Measurements from ENCODE around the gene MSH6. TPM values are rescaled to one million over a fixed set of nuclear protein-coding genes. Genes with fewer than 3 reads are reported as not detected.
A peak's percentile ranks its signal among the peaks of the same experiment; 100 is the strongest.

The MSH6 gene
- total and polyA plus RNA-seq, 11 donors, result 5.3 to 40.7 (median 22.5) TPM

DNA sequence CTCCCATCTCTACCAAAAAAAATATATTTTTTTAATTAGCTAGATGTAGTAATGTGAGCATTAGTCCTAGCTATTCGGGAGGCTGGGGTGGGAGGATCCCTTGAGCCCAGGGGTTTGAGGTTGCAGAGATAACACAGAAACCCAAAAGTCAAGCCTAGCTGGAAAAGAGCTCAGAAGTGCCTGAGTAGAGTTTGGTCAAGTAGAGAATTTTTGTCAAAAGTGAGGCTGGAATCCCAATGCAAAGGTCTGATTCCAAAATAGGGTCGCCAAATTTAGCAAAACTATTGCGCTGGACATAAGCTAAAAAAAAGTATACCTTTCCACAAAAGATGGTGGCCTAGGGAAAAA lies 15.5 kb upstream of the MSH6 start:
- H3K27ac ChIP-seq, result no peak overlapping the region
- peaks cover 0 to 10% (median 0%) of the 10 kb centered on the region in 9 donors for H3K27me3 ChIP-seq
- TF ChIP-seq POLR2A (IDR thresholded peaks at IDR 0.05), result no peak
- TF ChIP-seq, protein P1, sequence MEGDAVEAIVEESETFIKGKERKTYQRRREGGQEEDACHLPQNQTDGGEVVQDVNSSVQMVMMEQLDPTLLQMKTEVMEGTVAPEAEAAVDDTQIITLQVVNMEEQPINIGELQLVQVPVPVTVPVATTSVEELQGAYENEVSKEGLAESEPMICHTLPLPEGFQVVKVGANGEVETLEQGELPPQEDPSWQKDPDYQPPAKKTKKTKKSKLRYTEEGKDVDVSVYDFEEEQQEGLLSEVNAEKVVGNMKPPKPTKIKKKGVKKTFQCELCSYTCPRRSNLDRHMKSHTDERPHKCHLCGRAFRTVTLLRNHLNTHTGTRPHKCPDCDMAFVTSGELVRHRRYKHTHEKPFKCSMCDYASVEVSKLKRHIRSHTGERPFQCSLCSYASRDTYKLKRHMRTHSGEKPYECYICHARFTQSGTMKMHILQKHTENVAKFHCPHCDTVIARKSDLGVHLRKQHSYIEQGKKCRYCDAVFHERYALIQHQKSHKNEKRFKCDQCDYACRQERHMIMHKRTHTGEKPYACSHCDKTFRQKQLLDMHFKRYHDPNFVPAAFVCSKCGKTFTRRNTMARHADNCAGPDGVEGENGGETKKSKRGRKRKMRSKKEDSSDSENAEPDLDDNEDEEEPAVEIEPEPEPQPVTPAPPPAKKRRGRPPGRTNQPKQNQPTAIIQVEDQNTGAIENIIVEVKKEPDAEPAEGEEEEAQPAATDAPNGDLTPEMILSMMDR (IDR thresholded peaks at IDR 0.05), result no peak
- H3K36me3 ChIP-seq, result no peaks in the 10 kb centered on the region
- ATAC-seq (no peak), DNase-seq (no peak)
- WGBS, 4 donors, result 48 to 53% (median 49%) methylated on average over 3 of the region's 3 CpGs
- intact Hi-C loops (cut with DNase I), result loop anchor here in 7 of 10 donors (2.0 to 10.0 kb wide), 8 partner anchors 243 to 433 kb away; no protein-coding TSS in a partner anchor
- peaks cover 0 to 7% (median 0%) of the 10 kb centered on the region in 12 donors for H3K9me3 ChIP-seq
- no peak overlapping the region for H3K4me3 ChIP-seq
- H3K4me1 ChIP-seq, result peaks cover 0 to 7% (median 0%) of the 10 kb centered on the region in 12 donors

DNA sequence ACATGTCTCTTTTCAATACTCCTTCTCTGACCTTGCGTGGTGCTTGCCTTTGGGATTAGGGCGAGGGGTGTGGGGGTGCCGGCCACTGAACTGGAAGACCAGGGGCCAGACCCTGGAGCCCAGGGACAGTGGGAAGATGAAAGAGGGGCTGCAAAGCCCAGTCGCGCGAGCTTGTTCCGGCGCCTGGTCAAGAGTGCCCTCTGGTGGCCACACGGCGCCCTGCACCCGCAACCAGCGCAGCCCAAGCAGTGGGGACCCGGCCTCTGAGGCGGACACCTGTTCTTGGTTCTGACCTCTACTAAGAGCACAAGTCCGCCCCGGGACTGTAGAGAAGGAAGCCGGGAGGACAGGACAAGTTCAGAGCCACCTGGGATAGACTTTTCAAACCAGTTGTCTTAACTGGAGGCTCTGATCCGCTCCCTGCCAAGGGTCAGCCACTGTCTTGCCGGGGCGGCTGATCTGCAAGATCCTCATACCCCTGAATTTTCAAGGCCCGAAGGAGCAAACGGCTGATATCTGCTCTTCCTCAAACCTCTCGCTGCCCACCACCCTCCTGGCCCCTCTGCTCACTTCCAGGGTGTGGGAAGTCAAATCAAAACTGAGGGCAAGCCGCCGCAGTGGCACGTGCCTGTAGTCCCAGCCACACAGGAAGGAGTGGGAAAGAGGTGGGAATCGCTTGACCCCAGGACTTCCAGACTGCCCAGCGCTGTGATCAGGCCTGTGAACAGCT lies 14.9 kb upstream of the MSH6 start:
- Histone ChIP-seq H3K36me3 (no peaks in the 10 kb centered on the region), H3K27me3 (peaks cover 0 to 6% (median 0%) of the 10 kb centered on the region in 9 donors), H3K4me1 (peaks cover 0 to 7% (median 0%) of the 10 kb centered on the region in 12 donors), H3K4me3 (no peak overlapping the region), H3K9me3 (peaks cover 0 to 7% (median 0%) of the 10 kb centered on the region in 12 donors), H3K27ac (no peak overlapping the region)
- intact Hi-C loops (cut with DNase I), result loop anchor here (1.0 to 10.0 kb wide), 11 partner anchors 243 to 433 kb away; no protein-coding TSS in a partner anchor
- ATAC-seq, result peak in 3 of 4 donors; percentile 82 to 87 (median 82)
- 27 to 31% (median 28%) methylated on average over 25 to 28 of the region's 28 CpGs for WGBS, 4 donors
- peak; percentile 42 to 86 (median 57) for DNase-seq
- TF ChIP-seq, protein P1 (IDR thresholded peaks at IDR 0.05), result peak; percentile 96 to 100 (median 99)
- no peak for TF ChIP-seq POLR2A (IDR thresholded peaks at IDR 0.05)

DNA sequence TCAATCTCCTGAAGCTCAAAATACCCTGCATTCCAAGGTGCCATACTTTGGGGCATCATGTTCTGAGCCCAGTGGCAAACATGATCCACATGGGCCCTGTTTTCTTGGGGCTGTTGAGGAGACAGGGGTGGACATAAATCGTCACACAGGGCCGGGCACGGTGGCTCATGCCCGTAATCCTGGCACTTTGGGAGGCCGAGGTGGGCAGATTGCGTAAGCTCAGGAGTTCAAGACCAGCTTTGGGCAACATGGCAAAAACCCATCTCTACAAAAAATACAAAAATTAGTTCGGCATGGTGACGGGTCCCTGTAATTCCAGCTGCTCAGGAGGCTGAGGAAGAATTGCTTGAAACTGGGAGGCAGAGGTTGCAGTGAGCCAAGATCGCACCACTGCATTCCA lies 13.6 kb upstream of the MSH6 start:
- TF ChIP-seq, protein P1 (IDR thresholded peaks at IDR 0.05), result no peak
- TF ChIP-seq POLR2A (IDR thresholded peaks at IDR 0.05), result no peak
- no peaks in the 10 kb centered on the region for H3K27me3 ChIP-seq
- no peaks in the 10 kb centered on the region for H3K36me3 ChIP-seq
- peaks cover 0 to 7% (median 0%) of the 10 kb centered on the region in 12 donors for H3K9me3 ChIP-seq
- 92 to 98% (median 96%) methylated on average over 9 of the region's 9 CpGs for WGBS, 4 donors
- peaks cover 0 to 7% (median 0%) of the 10 kb centered on the region in 12 donors for H3K4me1 ChIP-seq
- intact Hi-C loops (cut with DNase I), result loop anchor here (2.0 to 10.0 kb wide), 9 partner anchors 245 to 435 kb away; no protein-coding TSS in a partner anchor
- no peak overlapping the region for H3K27ac ChIP-seq
- DNase-seq (no peak), ATAC-seq (no peak)
- H3K4me3 ChIP-seq, result no peak overlapping the region

DNA sequence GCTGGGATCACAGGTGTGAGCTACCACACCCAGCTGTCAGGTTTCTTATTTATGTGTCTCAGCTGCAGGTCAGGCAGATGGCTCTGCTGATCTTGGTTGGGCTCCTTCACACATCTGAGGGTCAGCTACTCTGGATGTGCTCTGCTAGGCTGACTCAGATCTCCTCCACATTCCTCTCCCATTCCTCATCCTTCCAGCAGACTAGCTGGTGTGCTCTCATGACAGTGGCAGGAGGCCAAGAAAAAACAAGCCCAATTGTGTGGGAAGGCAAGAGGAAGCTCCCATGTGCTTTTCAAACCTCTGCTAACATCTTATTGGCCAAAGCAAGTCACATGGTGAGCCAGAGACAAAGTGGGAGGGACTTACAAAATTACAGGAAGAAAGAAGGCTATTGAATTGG lies 11.7 kb upstream of the MSH6 start:
- peaks cover 0 to 7% (median 0%) of the 10 kb centered on the region in 12 donors for H3K9me3 ChIP-seq
- no peaks in the 10 kb centered on the region for H3K36me3 ChIP-seq
- ATAC-seq (peak in 1 of 4 donors; percentile 45), DNase-seq (no peak)
- intact Hi-C loops (cut with DNase I), result loop anchor here in 1 of 10 donors (10.0 kb wide), 1 partner anchor 324 kb away; no protein-coding TSS in a partner anchor
- no peaks in the 10 kb centered on the region for H3K27me3 ChIP-seq
- no peak for TF ChIP-seq POLR2A (IDR thresholded peaks at IDR 0.05)
- TF ChIP-seq, protein P1 (IDR thresholded peaks at IDR 0.05), result no peak
- no peak overlapping the region for H3K4me3 ChIP-seq
- H3K4me1 ChIP-seq, result peaks cover 0 to 7% (median 0%) of the 10 kb centered on the region in 12 donors
- no peak overlapping the region for H3K27ac ChIP-seq

All from heart left ventricle (tissue), 16 donors.